Testis (tissue), 2 donors: ENCODE results near the gene COL6A1.

ENCODE experiments used
- CTCF ChIP-seq, 3 experiments: fragments of 450-650 bp in 2 of 3; fragments of 200-600 bp in 1 of 3; sonication (generic) in 1 of 3; IDR thresholded peaks; one replicate each; pipeline ENCODE4 v1.5.1; 2016 to 2019; ENCODE audit warnings: antibody characterized with exemption in 3 of 3, mild to moderate bottlenecking in 2 of 3, moderate library complexity in 1 of 3
- POLR2A ChIP-seq: fragments of 450-650 bp; IDR thresholded peaks from one replicate; pipeline ENCODE4 v1.6.1; 2017; ENCODE audit warnings: antibody characterized with exemption, mild to moderate bottlenecking, moderate library complexity

GRCh38 chr21:45970674-45971615 is 10.6 kb upstream of the COL6A1 start:
- peak; percentile 70 to 87 (median 76) for TF ChIP-seq CTCF (IDR thresholded peaks at IDR 0.05)
- TF ChIP-seq POLR2A, result no peak
